ENCODE data around the gene APOL2.
"Not testable (repeated sequence)": the region's sequence is repeated elsewhere in the genome, so short reads cannot be mapped to it uniquely, and the experiment has no call there.

APOL2 gene

DNA sequence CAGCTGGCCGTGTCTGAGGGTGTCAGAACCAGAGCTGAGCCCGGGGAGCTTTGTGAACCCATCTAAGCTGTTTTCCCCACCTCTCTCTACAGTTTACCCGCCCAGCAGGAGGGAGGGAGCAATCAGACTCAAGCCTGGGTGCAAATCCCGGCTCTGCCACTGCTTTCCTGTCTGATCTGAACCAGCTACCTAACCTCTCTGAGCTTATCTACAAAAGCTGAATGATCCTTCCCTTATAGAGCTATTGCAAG is 252 bp downstream of the APOL2 start:
- no peak for DNase-seq (ENCODE audit: low read depth, low spot score)

DNA sequence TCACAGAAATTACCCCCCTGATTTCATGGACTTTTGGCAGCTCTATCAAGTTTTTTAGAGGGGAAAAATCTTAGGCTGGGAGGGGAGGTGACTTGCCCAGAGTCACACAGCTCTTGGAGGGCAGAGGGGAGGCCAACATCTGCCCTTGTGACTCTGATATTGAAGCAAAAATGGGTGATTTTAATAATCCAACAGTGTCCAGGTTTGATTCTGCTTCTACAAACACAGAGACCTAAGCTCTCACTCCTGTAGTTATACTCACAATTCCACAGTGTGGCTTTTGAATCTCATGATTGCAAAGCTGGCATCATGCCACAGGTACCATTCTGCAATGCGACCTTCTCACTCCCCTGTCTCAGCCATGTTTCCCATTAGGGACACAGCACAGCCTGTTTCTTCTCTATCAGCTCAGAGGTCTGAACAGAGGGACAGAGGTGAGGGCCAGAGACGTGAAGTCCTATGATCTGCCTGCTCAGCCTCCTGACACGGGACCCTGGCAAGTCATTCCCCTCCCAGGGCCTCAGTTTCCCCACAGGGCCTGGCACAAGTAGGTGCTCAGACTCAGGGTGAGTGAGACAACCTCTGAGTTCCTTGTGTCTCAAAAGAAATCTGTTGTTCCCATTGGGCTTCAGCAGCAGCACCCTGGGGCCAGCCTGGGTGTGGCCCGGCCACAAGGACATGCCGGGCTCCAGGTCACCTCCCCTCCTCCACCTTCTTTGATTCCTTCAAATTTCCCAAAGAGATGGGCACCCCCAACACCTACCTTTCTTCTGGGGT is 766 bp downstream of the APOL2 start:
- DNase-seq (ENCODE audit: low read depth, low spot score), result no peak

GRCh38 chr22:36237462-36238372 is 1.6 kb downstream of the APOL2 start:
- DNase-seq (ENCODE audit: low read depth, low spot score), result no peak

DNA sequence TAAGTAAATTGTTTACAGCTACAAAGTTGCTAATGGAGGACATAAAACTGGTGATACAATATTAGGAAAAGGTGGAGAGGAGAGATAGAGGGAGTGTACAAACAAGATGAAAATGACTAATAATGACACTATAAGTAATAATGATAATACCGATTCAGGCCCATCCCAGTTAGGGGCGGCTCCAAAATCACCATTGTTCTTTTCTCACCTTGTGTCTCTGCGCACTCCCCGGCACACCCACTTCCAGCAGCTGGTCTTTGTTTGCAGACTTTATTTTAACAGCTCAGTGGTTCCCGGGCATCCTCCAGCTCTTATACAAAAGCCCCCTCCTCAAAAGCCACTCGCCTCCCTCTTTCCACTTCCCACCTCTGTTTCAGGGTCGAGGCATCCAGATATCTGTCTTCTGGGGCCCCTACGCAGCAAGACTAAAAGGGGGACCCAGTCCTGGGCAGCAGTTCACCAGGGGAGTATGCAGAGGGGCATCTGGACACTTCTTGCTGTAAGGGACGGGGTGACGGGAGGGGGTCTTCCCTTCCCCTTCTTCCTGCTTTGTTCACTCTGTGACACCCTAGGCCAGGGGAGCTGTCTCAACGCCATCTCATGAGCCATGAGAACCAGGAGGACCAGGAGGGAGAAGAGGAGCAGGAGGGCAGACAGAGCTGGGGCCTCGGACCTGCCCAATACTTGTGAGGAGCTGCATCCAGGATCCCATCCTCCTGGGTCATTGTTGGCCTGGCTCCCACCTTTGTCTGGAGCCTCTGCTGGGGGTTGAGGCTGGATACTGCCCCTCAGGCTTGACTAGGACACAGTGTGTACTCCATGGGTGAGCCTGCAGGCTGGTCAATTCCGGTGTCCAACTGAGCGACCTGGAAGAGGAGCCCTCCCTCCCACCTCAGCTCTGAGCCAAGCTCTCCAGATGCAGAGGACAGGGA is 2.7 kb downstream of the APOL2 start:
- DNase-seq (ENCODE audit: low read depth, low spot score), result no peak

DNA sequence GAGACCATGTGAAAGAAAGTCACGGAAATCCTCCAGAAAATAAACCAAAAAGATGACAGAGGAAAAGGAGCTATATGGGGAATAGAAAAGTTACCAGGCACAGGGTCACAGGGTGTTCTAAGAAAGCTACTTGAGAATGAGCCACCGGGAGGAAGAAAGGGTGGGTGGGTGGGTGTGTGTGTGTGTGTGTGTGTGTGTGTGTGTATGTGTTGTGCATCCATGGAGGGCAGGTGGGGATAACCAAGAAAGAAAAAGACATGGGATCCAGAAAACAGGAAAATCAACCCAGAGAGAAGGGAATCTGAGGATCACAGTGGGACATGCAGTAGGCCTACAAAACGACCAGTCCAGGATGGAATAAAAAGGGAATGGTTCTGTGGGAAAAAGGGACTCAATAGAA is 3.7 kb downstream of the APOL2 start:
- no peak for DNase-seq (ENCODE audit: low read depth, low spot score)

DNA sequence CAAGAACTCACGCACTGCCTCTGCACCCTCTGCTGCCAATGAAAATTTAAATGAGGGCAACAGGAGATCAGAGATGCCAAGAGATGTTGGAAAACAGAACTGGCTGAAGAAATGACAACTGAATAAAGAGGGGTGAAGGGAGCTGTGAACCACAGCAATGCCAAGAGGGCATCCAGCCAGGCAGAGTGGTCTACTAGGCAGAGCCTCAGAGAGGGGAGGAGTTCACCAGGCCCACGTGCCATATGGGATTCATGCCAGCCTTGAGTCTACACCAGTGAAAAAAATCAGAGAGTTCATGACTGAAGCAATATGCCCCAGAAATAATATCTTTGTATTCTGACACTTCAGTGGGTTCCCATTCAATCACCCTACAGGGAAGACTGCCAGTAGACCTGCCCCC is 4.4 kb downstream of the APOL2 start:
- DNase-seq (ENCODE audit: low read depth, low spot score), result no peak

DNA sequence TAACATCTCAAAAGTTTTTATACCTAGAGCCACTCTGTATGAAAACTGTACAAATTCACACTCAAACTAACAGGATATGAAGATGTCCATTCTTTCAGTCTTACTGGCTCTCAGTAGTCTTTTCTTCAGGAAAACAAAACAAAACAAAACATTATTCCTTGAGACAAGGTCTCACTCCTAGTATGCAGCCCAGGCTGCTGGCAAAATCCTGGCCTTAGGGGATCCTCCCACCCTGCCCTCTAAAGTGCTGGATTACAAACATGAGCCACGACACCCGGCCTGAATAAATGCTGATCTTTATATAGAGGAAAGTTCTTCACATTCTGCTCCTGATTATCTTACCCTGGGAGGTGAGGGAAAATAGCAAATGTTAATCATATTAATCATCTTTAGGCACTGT is 5.1 kb downstream of the APOL2 start:
- no peak for DNase-seq (ENCODE audit: low read depth, low spot score)

DNA sequence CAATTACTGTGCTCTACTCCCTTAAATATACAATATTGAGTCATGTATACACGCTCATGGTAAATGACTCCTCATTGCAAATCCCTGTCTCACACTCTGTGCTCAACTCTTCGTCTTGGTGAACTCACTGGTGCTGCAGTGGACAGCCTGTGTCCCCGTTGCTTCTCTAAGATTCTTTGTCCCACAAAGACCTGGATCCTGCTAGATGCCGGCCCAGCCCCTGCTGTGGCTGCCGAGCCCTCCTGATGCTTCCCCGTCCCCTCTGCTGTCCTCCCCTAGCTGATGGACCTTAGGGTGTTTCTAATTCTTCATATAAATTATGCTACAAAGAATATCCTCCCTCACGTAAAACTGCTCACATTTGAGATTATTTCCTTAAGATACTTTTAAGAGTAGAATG is 5.5 kb downstream of the APOL2 start:
- no peak for DNase-seq (ENCODE audit: low read depth, low spot score)

GRCh38 chr22:36232715-36233401 is 6.5 kb downstream of the APOL2 start:
- no peak for DNase-seq (ENCODE audit: low read depth, low spot score)

DNA sequence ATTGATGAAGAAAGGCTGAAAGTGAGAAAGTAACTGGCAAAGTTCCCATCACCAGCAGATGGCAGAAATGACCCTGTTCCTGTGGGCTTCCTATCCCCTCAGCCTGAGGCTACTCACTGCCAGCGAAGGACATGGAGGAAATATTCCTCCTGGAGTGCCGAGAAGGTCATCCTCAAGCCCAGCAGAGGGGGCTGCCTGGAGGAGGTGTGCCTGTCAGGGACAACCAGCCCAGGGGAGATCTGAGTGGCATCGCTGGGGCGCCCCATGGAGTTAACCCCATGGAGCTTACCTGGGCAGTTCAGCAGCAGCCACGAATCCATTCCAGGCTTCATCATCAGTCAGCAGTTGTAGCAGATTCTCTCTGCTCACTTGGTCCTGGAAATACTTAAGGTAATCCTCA is 8.3 kb downstream of the APOL2 start:
- DNase-seq (ENCODE audit: low read depth, low spot score), result not testable (repeated sequence)

DNA sequence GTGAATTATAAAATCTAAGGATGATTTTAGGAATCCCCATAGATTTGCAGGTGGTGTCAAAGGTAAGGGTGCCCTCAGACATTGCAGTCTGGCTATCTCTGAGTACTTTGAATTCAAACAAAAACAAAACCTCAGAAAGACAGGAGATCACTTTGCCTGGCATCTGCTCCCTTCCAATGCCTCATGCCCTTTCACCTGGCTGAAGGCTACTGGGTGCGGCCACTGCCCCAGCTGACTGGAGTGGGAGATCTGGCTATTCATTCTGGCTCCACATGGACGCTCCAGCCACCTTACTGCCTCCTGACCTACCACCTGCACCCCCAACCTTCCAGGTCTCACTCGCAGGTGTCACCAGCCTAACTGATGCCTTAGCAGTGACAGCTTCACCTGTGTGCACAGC is 9.7 kb downstream of the APOL2 start:
- not testable (repeated sequence) for DNase-seq (ENCODE audit: low read depth, low spot score)

GRCh38 chr22:36228944-36229343 is 10.4 kb downstream of the APOL2 start:
- no peak for DNase-seq (ENCODE audit: low read depth, low spot score)

DNA sequence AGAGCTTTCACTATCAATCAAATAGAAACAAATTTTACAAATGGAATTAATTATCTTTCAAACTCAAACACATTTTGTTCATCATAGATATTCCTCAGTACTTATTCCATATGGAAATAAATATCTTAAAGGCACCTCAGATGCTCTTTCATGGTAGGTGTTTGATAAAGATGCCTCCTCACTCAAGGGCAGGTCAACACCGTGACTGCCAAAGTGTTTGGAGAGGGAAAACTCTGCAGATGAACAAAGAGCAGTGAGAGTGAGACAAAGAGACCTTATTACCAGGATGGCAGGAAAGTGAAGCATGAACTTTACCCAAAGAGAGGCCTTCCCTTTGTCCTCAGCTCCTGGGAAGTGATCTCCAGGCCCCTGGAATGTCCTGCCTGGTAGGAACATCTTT is 11.0 kb downstream of the APOL2 start:
- not testable (repeated sequence) for DNase-seq (ENCODE audit: low read depth, low spot score)

DNA sequence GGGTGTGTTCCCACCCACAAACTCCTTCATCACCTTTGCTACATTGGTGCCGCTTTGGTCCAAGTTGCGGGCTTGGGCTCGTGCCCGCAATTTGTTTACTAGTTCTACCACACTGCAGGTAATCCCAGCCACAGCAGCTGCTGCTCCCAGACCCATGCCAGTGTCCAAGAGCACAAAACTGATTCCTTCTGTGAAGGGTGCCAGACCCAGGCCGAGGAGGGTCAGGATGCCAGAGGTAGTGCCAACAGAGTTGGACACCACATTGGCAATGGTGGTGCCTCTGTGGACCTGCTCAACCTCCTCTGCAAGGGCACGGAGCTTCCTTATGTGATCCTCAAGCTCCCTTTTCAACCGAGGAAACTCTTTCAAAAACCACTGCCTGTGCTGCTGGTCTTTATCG is 11.5 kb downstream of the APOL2 start:
- DNase-seq (ENCODE audit: low read depth, low spot score), result no peak

- no peak for DNase-seq (ENCODE audit: low read depth, low spot score)
Observed at GRCh38 chr22:36227396-36227795, 11.9 kb downstream of the APOL2 start.

- DNase-seq (ENCODE audit: low read depth, low spot score), result no peak
Observed at GRCh38 chr22:36226189-36226588, 13.1 kb downstream of the APOL2 start.

- no peak for DNase-seq (ENCODE audit: low read depth, low spot score)
Observed at GRCh38 chr22:36225333-36225922, 13.9 kb downstream of the APOL2 start.

DNA sequence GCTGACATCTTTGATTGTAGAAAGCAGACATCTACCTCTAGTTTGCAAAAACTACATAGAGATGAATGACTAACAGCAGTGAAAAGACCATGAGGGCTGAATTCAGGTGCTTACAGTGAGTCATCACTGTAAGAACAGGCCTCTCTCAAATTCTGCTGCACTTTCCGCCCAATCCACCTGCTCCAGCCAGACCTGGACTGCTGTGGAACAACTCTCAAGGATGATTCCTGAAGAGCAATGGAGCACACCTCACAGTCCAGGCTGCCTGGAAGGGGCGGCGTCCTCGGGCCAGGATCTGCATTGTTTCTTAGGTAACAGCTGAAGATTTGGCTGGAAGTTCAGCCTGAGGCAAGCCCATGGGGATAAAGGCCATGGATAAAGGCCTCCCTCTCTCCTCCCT is 15.1 kb downstream of the APOL2 start:
- no peak for DNase-seq (ENCODE audit: low read depth, low spot score)

- no peak for DNase-seq (ENCODE audit: low read depth, low spot score)
Observed at GRCh38 chr22:36223504-36223903, 15.8 kb downstream of the APOL2 start.

- DNase-seq (ENCODE audit: low read depth, low spot score), result no peak
Observed at GRCh38 chr22:36222887-36223450, 16.4 kb downstream of the APOL2 start.
